ENCODE results near the gene SGK2.

The SGK2 gene

GRCh38 chr20:43590392-43591303, 31.8 kb downstream of the SGK2 start, which contains the start of gene IFT52 (continued):
- peak; percentile 81 for TF ChIP-seq ZNF600 (tag by site-specific recombination; IDR thresholded peaks at IDR 0.05)
- peak; percentile 44; the same call in 1 of the 2 replicates for TF ChIP-seq ZBTB17 (tag by site-specific recombination; IDR thresholded peaks at IDR 0.05)
- no peak for TF ChIP-seq ZNF157 (tag by site-specific recombination; IDR thresholded peaks at IDR 0.05)
- no peak for TF ChIP-seq YY1 (tag by site-specific recombination; IDR thresholded peaks at IDR 0.05)
- TF ChIP-seq ZNF610 (tag by site-specific recombination; IDR thresholded peaks at IDR 0.05; ENCODE audit: borderline replicate concordance): no peak
- peak; percentile 94 for TF ChIP-seq KLF9 (tag by site-specific recombination; IDR thresholded peaks at IDR 0.05; ENCODE audit: low read depth)
- TF ChIP-seq KLF10 (tag by site-specific recombination; IDR thresholded peaks at IDR 0.05): peak; percentile 93
- no peak for TF ChIP-seq ZNF18 (tag by site-specific recombination; IDR thresholded peaks at IDR 0.05)
- TF ChIP-seq ZNF626 (tag by site-specific recombination; IDR thresholded peaks at IDR 0.05): no peak
- peak; percentile 59; the same call in 1 of the 2 replicates for TF ChIP-seq KLF7 (tag by site-specific recombination; IDR thresholded peaks at IDR 0.05; ENCODE audit: borderline replicate concordance)
- TF ChIP-seq ZBTB26 (tag by site-specific recombination; optimal IDR thresholded peaks at IDR 0.05): peak; percentile 56
- no peak for TF ChIP-seq SCRT2 (tag by site-specific recombination; IDR thresholded peaks at IDR 0.05)
- TF ChIP-seq KLF8 (tag by site-specific recombination; IDR thresholded peaks at IDR 0.05): peak; percentile 89
- no peak for TF ChIP-seq ZNF398 (tag by site-specific recombination; IDR thresholded peaks at IDR 0.05)
- peak; percentile 57 for TF ChIP-seq SP2 (tag by site-specific recombination; IDR thresholded peaks at IDR 0.05)
- TF ChIP-seq ZBTB1 (tag by site-specific recombination; IDR thresholded peaks at IDR 0.05): no peak
- peak; percentile 12; the same call in 1 of the 2 replicates for TF ChIP-seq ZNF449 (tag by site-specific recombination; IDR thresholded peaks at IDR 0.05)
- no peak for TF ChIP-seq ZNF549 (tag by site-specific recombination; IDR thresholded peaks at IDR 0.05)
- no peak for TF ChIP-seq BCL6B (tag by site-specific recombination; IDR thresholded peaks at IDR 0.05)
- peak; percentile 70 for TF ChIP-seq GLIS2 (tag by site-specific recombination; IDR thresholded peaks at IDR 0.05)
- peak; percentile 85 for TF ChIP-seq ZXDB (tag by site-specific recombination; IDR thresholded peaks at IDR 0.05)
- peak; percentile 80 for TF ChIP-seq ZNF629 (tag by site-specific recombination; IDR thresholded peaks at IDR 0.05)
- no peak for TF ChIP-seq ZNF211 (tag by site-specific recombination; IDR thresholded peaks at IDR 0.05; ENCODE audit: low read depth)
- peak; percentile 58; the same call in 1 of the 2 replicates for TF ChIP-seq ZNF76 (tag by site-specific recombination; IDR thresholded peaks at IDR 0.05; ENCODE audit: borderline replicate concordance, low read depth)
- no peak for TF ChIP-seq TRIM28 (IDR thresholded peaks at IDR 0.05; ENCODE audit: borderline replicate concordance, low read length)
- TF ChIP-seq ZNF311 (tag by site-specific recombination; IDR thresholded peaks at IDR 0.05; ENCODE audit: borderline replicate concordance): no peak
- peak; percentile 92 for TF ChIP-seq ZNF335 (tag by site-specific recombination; conservative IDR thresholded peaks at IDR 0.05)
- no peak for TF ChIP-seq ZBTB10 (tag by site-specific recombination; IDR thresholded peaks at IDR 0.05)

All from HEK293 (cell line).